GM06990 (cell line): ENCODE measurements around the gene LIG1.

Source experiments
- DNase-seq: peaks from one replicate; pipeline ENCODE4 v3.0.0-alpha.2; 2011; ENCODE audit not compliant: insufficient read length; ENCODE audit errors: extremely low read depth
- H3K27me3 ChIP-seq: replicated peaks from 2 replicates; pipeline ENCODE4 v1.6.0; 2011; ENCODE audit warnings: low read length; ENCODE audit not compliant: control insufficient read depth, insufficient read depth
- H3K36me3 ChIP-seq: 2 replicates; pipeline ENCODE4 v1.5.1; 2011; ENCODE audit warnings: low read length; ENCODE audit not compliant: control insufficient read depth, insufficient read depth
- H3K4me3 ChIP-seq: replicated peaks from 2 replicates; pipeline ENCODE4 v1.5.1; 2011; ENCODE audit warnings: low read depth, mild to moderate bottlenecking, control low read depth, low read length
- CTCF ChIP-seq: IDR thresholded peaks from 2 replicates; pipeline ENCODE4 v1.5.1; 2011; ENCODE audit warnings: low read length, control low read depth, mild to moderate bottlenecking, inconsistent platforms; ENCODE audit not compliant: insufficient read depth, poor library complexity, severe bottlenecking

Gene LIG1

GRCh38 chr19:48139053-48139452, 31.1 kb downstream of the LIG1 start:
- Histone ChIP-seq H3K4me3 (no peak overlapping the region), H3K27me3 (no peaks in the 10 kb centered on the region), H3K36me3 (peaks cover 19% of the 10 kb centered on the region)
- no peak for DNase-seq
- no peak for TF ChIP-seq CTCF

- TF ChIP-seq CTCF = no peak
Observed at GRCh38 chr19:48137411-48137810, 32.7 kb downstream of the LIG1 start.

GRCh38 chr19:48136547-48136946, 33.6 kb downstream of the LIG1 start:
- no peak for TF ChIP-seq CTCF
- DNase-seq = no peak
- H3K4me3 ChIP-seq = no peak overlapping the region
- no peaks in the 10 kb centered on the region for H3K27me3 ChIP-seq
- H3K36me3 ChIP-seq = peaks cover 24% of the 10 kb centered on the region

More at GRCh38 chr19:48137411-48137810, 32.7 kb downstream of the LIG1 start:
- DNase-seq = no peak
- Histone ChIP-seq H3K36me3 (peaks cover 22% of the 10 kb centered on the region), H3K27me3 (no peaks in the 10 kb centered on the region), H3K4me3 (no peak overlapping the region)

GRCh38 chr19:48135411-48135810, 34.7 kb downstream of the LIG1 start:
- Histone ChIP-seq H3K27me3 (no peaks in the 10 kb centered on the region), H3K36me3 (peaks cover 32% of the 10 kb centered on the region), H3K4me3 (no peak overlapping the region)
- DNase-seq = no peak
- no peak for TF ChIP-seq CTCF

GRCh38 chr19:48133094-48133493, 37.0 kb downstream of the LIG1 start:
- no peak overlapping the region for H3K4me3 ChIP-seq
- peaks cover 28% of the 10 kb centered on the region for H3K36me3 ChIP-seq
- no peak for DNase-seq

More at GRCh38 chr19:48133094-48133493, 37.0 kb downstream of the LIG1 start:
- no peak for TF ChIP-seq CTCF
- no peaks in the 10 kb centered on the region for H3K27me3 ChIP-seq
